ENCODE measurements around the gene UBXN6. TPM values are rescaled to one million over a fixed set of nuclear protein-coding genes. Genes with fewer than 3 reads are reported as not detected.

The UBXN6 gene
- total and polyA plus RNA-seq, 2 of the 8 experiments (the other 6 are each of a cell fraction or from before 2014, with no cell fraction given), result 28.0 to 43.8 TPM

DNA sequence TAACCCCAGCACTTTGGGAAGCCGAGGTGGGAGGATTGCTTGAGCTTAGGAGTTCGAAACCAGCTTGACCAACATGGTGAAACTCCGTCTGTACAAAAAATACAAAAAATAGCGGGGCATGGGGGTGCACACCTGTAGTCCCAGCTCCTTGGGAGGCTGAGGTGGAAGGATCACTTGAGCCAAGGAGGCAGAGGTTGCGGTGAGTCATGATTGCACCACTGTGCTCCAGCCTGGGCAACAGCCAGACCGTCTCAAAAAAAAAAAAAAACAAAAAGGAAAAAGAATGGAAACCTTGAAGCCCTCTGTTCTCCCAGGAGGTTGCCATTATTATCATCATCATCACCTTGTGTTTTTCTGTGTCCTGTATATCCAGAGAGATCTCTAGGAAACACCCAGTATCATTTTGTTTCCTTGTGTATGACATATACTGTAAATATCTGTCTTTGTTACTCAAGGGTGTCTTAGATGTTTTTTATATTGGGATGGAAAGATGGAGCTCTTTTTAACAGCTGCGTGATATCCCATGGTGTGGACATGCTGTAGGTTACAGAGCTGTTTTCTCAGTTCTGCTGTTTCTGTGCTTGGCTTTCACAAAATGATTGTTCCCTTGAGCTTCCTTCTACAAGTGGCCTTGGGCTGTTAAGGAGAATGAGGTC lies 43.3 kb downstream of the UBXN6 start:
- Histone ChIP-seq H4K5ac (ENCODE audit: insufficient read length, low read depth, low read length) (no peak overlapping the region), H3K23me2 (ENCODE audit: low read depth, low read length) (no peaks in the 10 kb centered on the region), H3K27ac (ENCODE audit: low read depth, low read length) (peak overlapping the region; percentile 68; the same call in 1 of the 2 replicates), H3K4me2 (ENCODE audit: insufficient read depth in 1 of 2, low read depth in 2 of 2, low read length in 2 of 2) (peak overlapping the region; percentile 41 to 50), H3K27me3 (replicated peaks in 1 of 4; ENCODE audit: control insufficient read depth in 3 of 4, extremely low read depth in 1 of 4, insufficient read depth in 3 of 4, low read length in 3 of 4) (no peaks in the 10 kb centered on the region), H3K4me1 (replicated peaks in 1 of 4; ENCODE audit: control insufficient read depth in 3 of 4, insufficient read depth in 4 of 4, low read length in 3 of 4) (peaks cover 6 to 30% (median 13%) of the 10 kb centered on the region in 4 experiments; a peak in 6 of 7 replicates), H2BK20ac (ENCODE audit: low read length) (peak overlapping the region; percentile 75; the same call in 1 of the 2 replicates), H3K79me1 (ENCODE audit: low read depth, low read length) (peaks cover 11% of the 10 kb centered on the region), H3K14ac (ENCODE audit: insufficient read length) (no peak overlapping the region), H3K4ac (replicated peaks; ENCODE audit: insufficient read length, low read depth, low read length) (no peak overlapping the region), H2BK120ac (replicated peaks; ENCODE audit: low read depth, low read length) (no peak overlapping the region), H3K9ac (replicated peaks in 1 of 4; ENCODE audit: extremely low read depth in 1 of 4, low read depth in 3 of 4, low read length in 3 of 4) (no peak overlapping the region), H3K4me3 (ENCODE audit: extremely low read depth in 1 of 4, insufficient read depth in 2 of 4, low read depth in 3 of 4, low read length in 4 of 4) (peak overlapping the region in 1 of 4 experiments; percentile 35; a peak in 3 of 8 replicates), H4K91ac (replicated peaks; ENCODE audit: insufficient read length, low read length) (no peak overlapping the region), H3K56ac (replicated peaks; ENCODE audit: insufficient read length, low read depth, low read length) (no peak overlapping the region), H2BK15ac (ENCODE audit: low read length) (peak overlapping the region; percentile 83; the same call in 1 of the 2 replicates), H4K8ac (ENCODE audit: extremely low read depth, insufficient read depth, low read length) (no peak overlapping the region), H2AFZ (ENCODE audit: low read length) (no peak overlapping the region), H3K9me3 (ENCODE audit: insufficient read depth in 2 of 2, low read depth in 1 of 2, low read length in 1 of 2) (no peaks in the 10 kb centered on the region), H2AK5ac (ENCODE audit: low read depth, low read length) (no peak overlapping the region), H4K20me1 (replicated peaks in 1 of 2; ENCODE audit: control insufficient read depth in 1 of 2, insufficient read depth in 2 of 2, low read length in 2 of 2) (peaks cover 16 to 28% of the 10 kb centered on the region in 2 experiments), H2BK5ac (ENCODE audit: low read depth, low read length) (peak overlapping the region; percentile 71; the same call in 1 of the 2 replicates), H3K18ac (ENCODE audit: extremely low read depth, low read length) (no peak overlapping the region), H3K36me3 (ENCODE audit: control insufficient read depth in 2 of 4, insufficient read depth in 4 of 4, low read length in 3 of 4) (peaks cover 27 to 79% (median 43%) of the 10 kb centered on the region in 4 experiments), H3K79me2 (ENCODE audit: control insufficient read depth in 1 of 2, insufficient read depth in 2 of 2, low read length in 2 of 2) (peaks cover 7 to 93% of the 10 kb centered on the region in 2 experiments; a peak in 3 of 4 replicates), H2BK12ac (ENCODE audit: low read depth, low read length) (no peak overlapping the region), H3K23ac (ENCODE audit: insufficient read length) (no peak overlapping the region)
- DNase-seq (ENCODE audit: low read depth in 1 of 2, low spot score in 2 of 2) (no peak), FAIRE-seq (peak; percentile 66)
- ChIA-PET POLR2A (ENCODE audit: partially characterized antibody) (interaction anchor here (0.6 to 58.1 kb wide), 11 partner anchors 10 to 68 kb away, joined by 3 to 1590 read pairs (median 4); partner anchors contain the start of genes CHAF1A, SH3GL1 and UBXN6), CTCF (ENCODE audit: partially characterized antibody) (interaction anchor here (0.9 to 3.7 kb wide), 6 partner anchors 8 to 172 kb away, joined by 3 to 22 read pairs (median 6); partner anchors contain the start of genes CHAF1A and SH3GL1)
- 87% methylated on average over 7 of the region's 7 CpGs; no CpG with 5 or more reads in 1 of the 2 experiments for WGBS, 2 experiments (ENCODE audit: extremely low coverage in 1 of 2, insufficient coverage in 1 of 2, insufficient read length in 1 of 2, insufficient replicate concordance in 2 of 2, low coverage in 1 of 2, low lambda C conversion rate in 2 of 2, missing lambda C conversion rate in 1 of 2)
- TF ChIP-seq RXRA (IDR thresholded peaks at IDR 0.05; ENCODE audit: insufficient read depth, low read depth, low read length) (no peak), TAF7 (optimal IDR thresholded peaks at IDR 0.05; ENCODE audit: borderline replicate concordance, low read depth, low read length) (no peak), POLR2A (IDR thresholded peaks at IDR 0.05; ENCODE audit: control extremely low read depth in 1 of 2, low read depth in 2 of 2, low read length in 2 of 2) (0 out of 3 replicates have a peak, but pooled peaks of 1 of the 2 experiments have one; percentile 34), JUN (IDR thresholded peaks at IDR 0.05; ENCODE audit: low read depth, low read length) (no peak), BRCA1 (IDR thresholded peaks at IDR 0.05; ENCODE audit: low read depth, low read length) (no peak), CBX5 (IDR thresholded peaks at IDR 0.05; ENCODE audit: low read depth, low read length) (no peak), SP2 (IDR thresholded peaks at IDR 0.05; ENCODE audit: low read length) (no peak), KDM4A (IDR thresholded peaks at IDR 0.05; ENCODE audit: low read depth, low read length, severe bottlenecking) (no peak), CHD1 (IDR thresholded peaks at IDR 0.05; ENCODE audit: low read depth, low read length) (no peak), KDM5A (IDR thresholded peaks at IDR 0.05; ENCODE audit: low read length) (no peak)
